Vagina (tissue), 2 donors: ENCODE results near the gene SYCN.

ENCODE experiments used
- CTCF ChIP-seq, 3 experiments: fragments of 450-650 bp in 2 of 3; fragments of 200-600 bp in 1 of 3; sonication (generic) in 1 of 3; IDR thresholded peaks; one replicate each; pipeline ENCODE4 v1.5.1; 2017 to 2019; ENCODE audit warnings: antibody characterized with exemption in 3 of 3, mild to moderate bottlenecking in 2 of 3, moderate library complexity in 2 of 3
- POLR2A ChIP-seq, 2 donors: fragments of 450-650 bp; IDR thresholded peaks; one replicate each; pipeline ENCODE4 v1.6.1; 2017; ENCODE audit warnings: antibody characterized with exemption in 2 of 2, mild to moderate bottlenecking in 2 of 2, moderate library complexity in 2 of 2
- POLR2AphosphoS5 ChIP-seq, 2 donors: sonication (generic); formaldehyde crosslinking; IDR thresholded peaks; one replicate each; pipeline ENCODE4 v1.9.0; 2017; ENCODE audit warnings: antibody characterized with exemption in 2 of 2, mild to moderate bottlenecking in 2 of 2, low read depth in 1 of 2; ENCODE audit not compliant: insufficient read depth in 1 of 2

- no peak for TF ChIP-seq POLR2AphosphoS5 (IDR thresholded peaks at IDR 0.05; ENCODE audit: insufficient read depth in 1 of 2, low read depth in 1 of 2)
- TF ChIP-seq CTCF (IDR thresholded peaks at IDR 0.05) = no peak
- no peak for TF ChIP-seq POLR2A (IDR thresholded peaks at IDR 0.05)
Observed at GRCh38 chr19:39238209-39238608, 34.1 kb upstream of the SYCN start.
